GM18861 (cell line): ENCODE results near the gene TSHZ2.
"Not testable (repeated sequence)": the region's sequence is repeated elsewhere in the genome, so short reads cannot be mapped to it uniquely, and the experiment has no call there.

Experiments used
- ATAC-seq: cut with Tn5 transposase; IDR thresholded peaks from one replicate; pipeline ENCODE4 v1.9.1; 2021; ENCODE audit not compliant: unreplicated experiment

TSHZ2 gene

DNA sequence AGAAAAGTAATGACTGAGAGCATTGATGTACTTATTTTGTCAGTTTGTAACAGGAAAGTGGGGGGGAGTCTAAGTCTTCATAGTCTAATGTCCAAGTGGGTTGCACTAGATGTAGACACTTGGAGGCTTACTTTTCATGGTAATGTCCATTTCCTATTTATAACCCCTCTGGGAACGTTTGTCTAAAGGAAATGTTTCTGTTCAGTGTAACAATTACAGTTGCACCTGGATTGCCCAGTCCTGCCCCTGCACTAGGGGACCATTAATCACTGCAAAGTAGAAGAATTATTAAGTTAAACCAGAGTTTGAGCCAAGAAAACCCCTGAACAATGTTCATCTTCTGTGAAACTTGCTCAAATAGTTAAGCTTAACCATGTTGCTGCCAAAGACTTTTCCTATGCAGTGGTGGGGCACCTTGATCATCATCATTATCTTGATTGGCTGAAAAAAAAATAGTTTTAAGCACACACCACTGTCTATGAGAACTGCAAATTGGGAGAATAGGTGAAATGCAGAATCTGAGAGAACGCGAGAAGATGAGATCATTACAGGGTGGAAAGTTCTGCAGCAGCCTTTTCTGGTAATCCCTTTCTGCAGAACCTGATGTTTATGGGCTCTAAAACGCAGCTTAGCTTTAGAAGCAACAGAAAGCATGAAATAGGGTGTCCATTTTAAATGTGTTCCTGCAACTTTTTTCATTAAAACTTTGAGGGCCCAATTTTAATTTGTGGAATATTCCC is 515.5 kb downstream of the TSHZ2 start:
- ATAC-seq = no peak

DNA sequence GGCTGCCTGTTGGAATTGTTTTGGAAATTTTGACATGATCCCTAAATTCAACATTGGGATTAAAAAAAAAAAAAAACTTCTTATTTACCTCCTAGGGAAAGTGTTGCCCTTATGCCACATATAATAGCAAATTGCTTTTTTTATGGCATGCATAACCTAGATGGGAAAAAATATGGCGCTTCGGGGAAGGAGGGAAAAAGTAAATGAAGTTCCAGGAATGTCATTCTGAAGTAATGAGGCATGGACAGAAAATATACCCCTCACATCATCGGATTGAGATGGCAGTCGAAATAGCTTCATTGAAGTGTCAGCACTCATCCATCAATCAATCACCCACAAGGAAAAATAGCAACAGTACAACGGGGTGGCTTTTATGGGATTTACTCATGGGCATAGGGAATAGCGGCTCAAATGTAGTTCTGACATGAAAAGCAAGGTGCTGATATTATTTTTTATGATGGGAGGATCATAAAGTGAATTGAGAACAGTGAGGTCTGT is 516.7 kb downstream of the TSHZ2 start:
- ATAC-seq = no peak

DNA sequence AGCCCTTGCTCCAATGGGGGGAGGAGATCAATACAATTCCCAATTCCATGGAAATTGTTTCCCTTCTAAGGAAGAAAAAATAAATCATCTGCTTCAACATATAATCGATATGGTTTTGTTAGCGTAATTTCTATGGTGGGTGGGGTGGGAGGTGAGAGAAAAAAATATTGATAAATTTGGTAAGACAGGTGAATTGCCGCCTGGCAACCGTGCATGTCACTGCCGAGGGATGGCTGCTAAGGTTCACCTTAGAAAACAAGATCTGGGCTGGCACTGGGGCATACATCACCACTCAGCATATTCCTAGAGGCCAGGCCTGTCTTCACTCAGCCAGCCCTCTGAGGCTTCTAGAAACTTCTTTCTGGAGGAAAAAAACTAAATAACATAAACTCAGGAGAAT is 517.4 kb downstream of the TSHZ2 start:
- ATAC-seq = no peak

DNA sequence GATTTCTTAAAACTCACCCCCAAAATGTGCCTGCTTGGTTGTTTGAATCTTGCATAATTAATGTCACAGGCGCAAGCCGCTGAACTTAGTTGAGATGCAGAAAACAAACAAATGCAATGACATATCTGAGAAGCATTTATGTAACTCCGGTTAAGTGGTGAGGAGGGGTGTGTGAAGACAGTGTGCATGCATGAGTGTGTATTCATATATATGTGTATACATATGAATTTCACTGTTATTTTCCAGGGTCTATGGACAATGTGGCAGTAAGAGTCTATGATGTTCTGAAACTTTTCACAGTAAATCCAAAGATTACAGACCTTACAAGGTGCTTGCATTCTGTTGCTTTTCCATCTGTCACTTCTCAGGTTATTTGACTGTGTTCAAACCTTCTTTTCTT is 518.5 kb downstream of the TSHZ2 start:
- no peak for ATAC-seq

DNA sequence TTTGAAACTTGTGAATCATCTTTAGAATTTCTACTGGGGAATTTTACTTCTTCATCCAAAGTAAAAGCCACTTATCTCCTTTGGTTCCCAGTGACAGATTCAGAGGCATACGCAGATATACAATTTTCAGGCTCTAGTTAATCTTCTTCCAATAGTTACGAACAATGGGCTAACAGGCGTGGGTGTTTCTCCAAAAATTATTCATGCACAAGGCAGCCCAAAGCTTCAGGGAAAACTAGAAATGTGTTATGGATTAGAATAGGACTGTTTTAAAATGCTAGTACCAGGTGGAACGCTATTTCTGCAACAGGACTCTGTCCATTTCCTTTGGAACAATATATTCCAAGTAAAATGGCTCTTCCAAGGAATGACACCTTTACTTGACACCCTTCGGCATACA is 519.3 kb downstream of the TSHZ2 start:
- no peak for ATAC-seq

DNA sequence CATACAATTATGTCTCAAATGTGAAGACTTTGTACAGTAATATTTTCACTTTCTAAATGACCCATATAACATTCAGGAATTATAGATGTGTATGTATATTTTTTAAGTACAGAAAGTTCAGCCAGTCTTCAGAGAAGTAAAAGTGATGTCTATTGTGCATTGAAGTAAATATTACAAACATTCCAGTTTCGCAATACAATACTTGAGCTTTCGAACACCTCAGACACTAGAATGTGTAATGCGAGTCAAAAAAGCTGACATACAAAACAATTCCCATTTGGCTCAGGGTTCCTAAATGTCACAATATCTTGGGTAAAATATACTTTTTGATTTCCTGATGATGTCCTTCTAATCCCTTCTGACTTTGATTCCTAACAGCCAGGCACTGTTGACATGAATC is 520.1 kb downstream of the TSHZ2 start:
- ATAC-seq = no peak

DNA sequence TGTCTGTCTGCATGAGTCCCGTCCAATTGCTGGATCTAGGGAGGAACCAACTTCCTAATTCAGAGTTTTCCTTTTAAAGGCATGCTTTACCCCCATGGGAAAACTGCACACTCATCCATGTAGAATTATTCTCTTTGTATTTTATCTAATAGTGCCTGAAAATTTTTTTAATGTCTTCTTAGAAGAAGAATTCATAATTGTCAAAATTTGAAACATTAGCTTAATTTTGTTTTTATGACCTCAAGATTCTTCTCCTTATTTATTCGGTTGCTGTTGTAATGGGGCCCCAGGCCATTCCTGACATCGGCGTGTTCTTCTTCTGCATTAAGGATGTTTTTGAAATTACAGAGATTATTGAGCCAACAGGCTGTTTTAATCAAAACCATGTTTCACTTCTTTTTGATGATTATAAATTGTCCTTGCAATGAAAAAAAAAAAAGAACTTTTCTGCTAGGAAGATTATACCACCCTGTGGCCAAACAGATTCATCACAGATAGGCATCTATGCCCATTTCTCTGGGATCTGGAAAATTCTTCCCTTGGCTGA is 521.2 kb downstream of the TSHZ2 start:
- ATAC-seq = no peak

DNA sequence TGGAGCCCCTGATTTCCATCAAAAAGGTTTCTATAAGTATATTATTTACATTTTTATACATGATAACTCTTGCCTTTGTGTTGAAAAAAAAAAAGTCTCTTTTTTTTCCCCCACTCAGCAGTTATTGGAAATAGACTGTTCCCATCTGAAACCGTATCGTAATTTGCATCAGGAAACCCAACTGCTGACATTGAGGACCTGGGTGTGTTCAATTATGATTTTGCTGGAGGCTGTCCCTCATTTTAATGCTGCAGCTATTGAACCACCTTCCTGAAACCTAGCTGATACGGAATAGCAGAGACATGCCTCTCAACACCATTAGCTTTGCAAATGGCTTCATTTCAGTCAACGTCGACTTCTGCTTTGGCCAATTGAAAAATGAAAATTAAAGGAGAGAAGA is 522.6 kb downstream of the TSHZ2 start:
- no peak for ATAC-seq

DNA sequence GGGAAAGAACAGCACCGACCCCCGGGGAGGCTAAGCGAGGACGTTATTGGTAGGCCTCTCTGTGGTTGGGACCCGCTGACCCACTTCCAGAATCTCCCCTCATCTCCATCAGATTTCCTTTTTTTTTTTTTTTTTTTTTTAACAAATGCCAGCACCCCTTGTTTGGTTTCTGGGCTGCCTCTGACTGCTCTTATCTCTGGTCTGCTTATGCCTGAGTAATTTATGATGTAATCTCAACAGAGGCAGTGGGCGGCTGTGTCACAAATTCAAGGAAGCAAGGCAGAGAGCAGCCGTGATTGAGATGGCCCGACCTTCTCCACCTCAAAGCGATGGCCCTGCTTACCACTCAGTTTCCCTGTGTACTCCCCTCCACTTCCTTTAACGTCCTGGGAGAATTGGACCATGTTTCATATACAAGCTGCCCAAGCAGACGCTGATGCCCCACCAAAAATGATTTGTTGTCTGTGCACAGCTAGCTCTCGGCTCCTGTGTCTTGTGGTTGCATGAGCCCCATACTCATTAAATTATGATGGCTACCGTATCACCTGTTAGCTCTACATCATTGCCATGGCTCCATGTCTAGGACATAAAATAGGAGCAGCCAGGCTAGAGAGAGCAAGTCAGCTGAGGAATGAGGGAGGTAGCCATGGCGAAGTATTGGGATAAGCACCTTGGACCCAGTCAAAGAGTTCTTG is 523.4 kb downstream of the TSHZ2 start:
- no peak for ATAC-seq

DNA sequence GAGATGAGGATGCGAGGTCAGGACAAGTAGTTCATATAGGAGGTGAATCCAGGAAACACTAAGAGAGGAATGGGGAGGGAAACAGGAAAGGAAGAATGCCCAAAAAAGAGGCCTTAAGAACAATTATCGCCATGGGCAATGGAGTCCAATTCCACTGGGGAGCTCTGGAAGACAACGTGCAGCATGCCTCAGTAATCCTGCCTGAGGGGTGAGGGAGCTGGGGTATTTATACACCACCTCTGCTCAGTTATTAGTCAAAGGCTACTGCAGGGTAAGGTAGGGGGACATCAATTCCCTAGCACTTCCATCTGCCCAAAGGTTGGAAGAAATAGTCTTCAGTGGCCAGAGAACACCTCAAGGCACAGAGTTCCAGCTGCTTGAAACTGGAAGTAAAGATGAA is 525.1 kb downstream of the TSHZ2 start:
- ATAC-seq = no peak

DNA sequence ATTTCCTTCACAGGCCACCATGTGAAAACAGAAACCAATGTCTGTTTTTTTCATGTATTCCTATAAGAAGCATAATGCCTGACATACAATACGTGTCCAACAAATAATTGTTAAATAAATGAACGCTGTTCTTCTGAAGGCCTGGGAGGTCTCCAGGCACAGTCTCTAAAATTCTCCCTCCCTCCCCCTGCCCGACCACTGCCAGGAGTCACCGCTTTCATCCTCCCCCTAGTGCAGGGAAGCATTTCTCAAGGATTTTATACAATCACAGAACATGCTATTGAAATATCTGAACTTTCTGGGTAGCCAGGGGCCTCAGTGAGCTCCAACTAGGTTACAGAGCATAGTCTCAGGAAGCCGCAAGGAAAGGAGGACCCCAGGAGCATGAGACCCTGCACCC is 526.2 kb downstream of the TSHZ2 start:
- no peak for ATAC-seq

DNA sequence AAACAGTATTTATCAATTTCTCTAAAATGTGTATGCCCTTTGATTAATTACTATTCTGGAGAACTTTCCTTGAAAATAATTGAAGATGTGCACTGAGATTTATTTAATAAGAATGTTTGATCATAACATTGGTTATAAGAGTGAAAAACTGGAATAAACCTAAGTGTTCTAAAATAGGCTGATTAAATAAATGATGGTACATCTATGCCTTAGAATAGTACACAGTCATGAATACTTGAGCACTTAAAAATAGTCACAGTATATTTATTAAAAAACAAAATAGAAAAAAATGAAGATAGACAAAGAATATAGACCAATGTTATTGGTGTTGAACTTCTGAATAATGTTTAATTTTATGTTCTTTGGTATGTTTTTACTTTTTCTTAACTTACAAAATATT is 528.5 kb downstream of the TSHZ2 start:
- no peak for ATAC-seq

DNA sequence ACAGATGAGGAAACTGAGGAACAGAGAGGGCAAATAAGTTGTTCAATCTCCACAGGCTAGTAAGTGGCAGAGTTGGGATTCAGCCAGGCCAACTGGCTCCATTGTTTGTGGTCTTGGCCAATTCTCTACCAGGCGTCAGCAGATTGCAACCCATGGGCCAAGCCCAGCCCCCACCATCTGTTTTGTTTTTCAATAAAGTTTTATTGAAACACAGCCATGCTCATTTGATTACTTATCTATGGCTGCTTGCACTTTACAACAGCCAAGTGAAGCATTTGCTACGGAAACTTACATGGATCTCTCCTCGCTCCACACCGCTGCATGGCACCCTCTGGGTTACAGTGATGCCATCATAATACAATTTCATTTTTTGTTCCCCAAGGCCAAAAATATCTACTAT is 530.7 kb downstream of the TSHZ2 start:
- no peak for ATAC-seq

DNA sequence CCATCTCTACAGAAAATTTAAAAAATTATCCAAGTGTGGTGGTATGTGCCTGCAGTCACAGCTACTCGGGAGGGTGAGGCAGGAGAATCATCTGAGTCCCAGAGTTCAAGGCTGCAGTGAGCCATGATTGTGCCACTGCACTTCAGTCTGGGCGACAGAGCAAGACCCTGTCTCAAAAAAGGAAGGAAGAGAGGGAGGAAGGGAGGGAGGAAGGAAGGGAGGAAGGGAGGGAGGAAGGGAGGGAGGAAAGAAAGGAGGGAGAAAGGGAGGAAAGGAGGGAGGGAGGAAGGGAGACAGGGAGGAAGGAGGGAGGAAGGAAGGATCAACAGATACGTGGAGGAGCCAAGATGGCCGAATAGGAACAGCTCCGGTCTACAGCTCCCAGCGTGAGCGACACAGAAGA is 531.4 kb downstream of the TSHZ2 start:
- ATAC-seq = no peak

DNA sequence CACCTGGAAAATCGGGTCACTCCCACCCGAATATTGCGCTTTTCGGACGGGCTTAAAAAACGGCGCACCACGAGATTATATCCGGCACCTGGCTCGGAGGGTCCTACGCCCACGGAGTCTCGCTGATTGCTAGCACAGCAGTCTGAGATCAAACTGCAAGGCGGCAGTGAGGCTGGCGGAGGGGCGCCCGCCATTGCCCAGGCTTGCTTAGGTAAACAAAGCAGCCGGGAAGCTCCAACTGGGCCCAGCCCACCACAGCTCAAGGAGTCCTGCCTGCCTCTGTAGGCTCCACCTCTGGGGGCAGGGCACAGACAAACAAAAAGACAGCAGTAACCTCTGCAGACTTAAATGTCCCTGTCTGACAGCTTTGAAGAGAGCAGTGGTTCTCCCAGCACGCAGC is 531.9 kb downstream of the TSHZ2 start:
- not testable (repeated sequence) for ATAC-seq

DNA sequence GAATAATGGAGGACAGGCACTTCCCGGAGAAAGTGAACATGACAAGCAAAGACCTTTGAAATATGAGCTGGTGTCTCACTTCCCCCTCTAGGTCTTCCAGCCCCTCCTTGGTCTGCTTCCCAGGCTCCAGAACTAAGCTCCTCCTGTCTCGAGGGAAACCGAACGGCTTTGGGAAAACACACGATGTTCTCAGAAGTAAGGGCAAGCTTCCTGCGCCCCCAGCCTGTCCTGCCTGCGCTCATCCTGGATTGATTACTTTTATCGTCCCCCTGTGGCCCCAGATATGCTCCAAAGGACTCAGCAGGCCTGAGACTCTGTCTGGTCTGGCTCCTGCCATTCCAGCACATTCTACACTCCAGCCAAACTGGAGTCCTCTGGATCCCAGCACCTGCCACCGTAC is 538.1 kb downstream of the TSHZ2 start:
- ATAC-seq = no peak

DNA sequence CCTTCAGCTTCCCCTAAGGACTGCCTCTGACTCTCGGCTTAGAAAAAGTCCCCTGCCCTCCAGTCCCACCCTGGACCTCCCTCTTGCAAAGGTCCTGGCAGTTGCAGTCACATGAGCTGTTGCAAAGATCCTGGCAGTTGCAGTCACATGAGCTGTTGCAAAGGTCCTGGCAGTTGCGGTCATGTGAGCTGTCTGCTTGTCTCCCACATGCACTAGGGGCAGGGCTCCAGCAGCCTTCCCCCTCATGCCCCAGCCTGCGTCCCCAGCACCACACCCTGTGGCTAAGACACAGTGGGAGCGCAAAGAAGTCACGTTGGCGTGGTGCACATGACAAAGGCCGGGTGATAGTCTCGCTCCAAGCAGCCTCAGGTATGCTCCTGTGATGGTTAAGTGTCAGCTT is 538.5 kb downstream of the TSHZ2 start:
- no peak for ATAC-seq

DNA sequence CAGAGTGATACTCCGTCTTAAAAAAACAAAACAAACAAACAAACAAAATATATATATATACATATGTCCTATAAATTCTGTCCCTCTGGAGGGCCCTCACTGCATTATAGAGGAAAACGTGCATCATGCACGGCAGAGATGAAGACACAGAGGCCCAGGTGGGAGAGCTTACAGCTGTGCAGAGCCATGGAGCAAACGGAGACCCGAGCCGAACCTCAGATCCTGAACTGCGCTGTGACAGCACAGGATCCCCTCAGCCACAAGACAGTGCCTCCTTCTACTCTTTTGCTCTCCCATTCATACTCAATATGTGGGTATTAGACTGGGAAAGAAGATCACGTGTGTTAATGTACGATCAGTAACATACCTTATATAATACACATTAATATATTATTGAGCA is 539.9 kb downstream of the TSHZ2 start:
- ATAC-seq = no peak

DNA sequence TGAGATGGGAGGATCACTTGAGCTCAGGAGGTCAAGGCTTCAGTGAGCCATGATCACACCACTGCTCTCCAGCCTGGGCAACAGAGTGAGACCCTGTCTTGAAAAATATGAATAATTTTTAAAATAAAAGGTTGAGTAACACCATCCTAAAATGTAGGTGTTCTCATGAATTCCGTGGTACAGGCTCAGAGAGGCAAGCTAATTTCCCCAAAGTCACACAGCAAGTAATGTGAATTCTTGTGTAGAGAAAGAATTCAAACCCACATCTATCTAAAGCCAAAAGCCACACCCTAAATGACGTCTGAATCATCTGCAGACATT is 541.0 kb downstream of the TSHZ2 start:
- no peak for ATAC-seq

DNA sequence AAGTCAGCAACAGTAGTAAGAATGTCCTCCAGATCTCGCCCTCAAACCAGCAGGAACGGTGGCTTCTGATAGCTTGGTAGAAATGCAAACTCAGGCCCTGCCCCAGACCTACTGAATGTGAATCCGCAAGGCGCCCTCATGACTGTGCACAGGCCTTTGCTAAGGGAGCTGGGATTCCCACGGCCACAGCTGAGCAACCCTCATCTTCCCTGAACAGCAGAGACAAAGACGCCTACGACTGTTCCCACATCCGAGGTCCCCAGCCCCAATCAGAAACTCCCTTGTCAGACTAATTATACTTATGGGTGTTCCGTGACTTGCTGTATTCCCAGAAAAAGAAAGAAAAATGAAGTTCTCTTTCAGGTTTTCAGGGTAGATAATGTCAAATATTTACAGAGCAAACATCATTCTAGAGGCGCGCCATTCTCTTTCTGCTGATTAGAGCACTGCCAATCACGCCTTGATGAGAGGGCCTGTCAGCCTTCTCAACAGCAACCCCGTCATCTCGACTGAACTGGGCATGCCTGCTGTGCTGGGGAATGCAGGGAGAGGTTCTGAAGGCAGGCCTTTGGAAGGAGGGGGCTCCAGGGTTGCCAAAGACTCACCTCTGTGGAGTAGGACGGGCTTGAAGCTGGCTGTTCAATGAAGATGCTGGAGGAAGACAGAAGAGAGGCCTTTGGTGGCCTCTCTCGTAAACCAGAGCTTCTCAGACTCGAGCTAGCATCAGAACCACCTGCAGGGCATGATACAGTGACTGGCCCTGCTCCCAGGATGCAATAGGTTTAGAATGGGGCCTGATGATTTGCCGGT is 541.5 kb downstream of the TSHZ2 start:
- no peak for ATAC-seq

DNA sequence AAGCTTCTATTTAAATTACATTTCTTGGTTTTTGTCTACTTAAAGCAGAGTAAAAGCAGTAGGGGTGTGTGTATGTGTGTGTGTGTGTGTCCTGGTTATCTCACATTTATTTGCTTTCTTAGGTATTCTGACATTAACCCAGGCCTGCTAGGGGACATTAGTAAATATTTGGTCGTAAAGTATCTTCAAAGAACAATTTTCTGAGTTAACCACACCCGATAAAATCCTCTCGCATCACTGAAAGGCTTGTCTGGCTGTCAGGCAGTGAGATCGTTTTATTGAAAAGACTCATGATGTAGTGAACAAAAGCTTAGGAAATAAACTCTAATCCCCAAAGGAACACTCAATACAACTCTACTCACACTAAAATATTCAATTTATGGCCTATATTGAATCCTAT is 543.6 kb downstream of the TSHZ2 start:
- no peak for ATAC-seq

DNA sequence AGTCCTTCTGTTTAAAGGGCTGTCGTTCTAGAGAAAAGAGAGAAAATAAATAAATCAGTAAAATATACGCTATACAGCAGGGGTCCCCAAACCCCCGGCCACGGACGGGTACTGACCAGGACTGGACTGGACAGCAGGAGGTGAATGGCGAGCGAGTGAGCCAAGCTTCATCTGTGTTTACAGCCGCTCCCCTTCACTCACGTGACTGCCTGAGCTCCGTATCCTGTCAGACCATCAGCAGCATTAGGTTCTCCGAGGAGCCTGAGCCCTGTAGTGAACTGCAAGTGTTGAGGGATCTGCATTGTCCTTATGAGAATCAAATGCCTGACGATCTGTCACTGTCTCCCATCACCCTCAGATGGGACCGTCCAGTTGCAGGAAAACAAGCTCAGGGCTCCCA is 545.0 kb downstream of the TSHZ2 start:
- no peak for ATAC-seq
